ENCODE data around the gene GBX1.

DNA sequence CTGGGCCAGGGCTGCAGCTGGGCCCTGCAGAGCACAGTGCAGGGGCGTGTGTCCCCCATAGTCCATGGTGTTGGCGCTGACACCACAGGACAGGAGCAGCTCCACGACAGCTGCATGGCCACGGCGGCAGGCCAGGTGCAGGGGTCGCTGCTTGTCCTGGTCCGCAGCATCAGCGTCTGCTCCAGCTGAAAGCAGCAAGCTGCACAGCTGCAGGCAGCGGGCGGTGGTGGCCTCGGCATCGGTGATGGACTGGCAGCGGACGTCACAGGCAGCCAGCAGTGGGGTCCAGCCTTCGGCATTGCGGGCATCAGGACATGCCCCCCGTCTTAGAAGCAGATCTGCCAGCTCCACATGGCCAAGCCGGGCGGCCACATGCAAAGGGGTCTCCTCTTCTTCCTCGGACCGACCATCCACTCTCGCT lies 13.5 kb upstream of the GBX1 start:
- TF ChIP-seq, protein P1, sequence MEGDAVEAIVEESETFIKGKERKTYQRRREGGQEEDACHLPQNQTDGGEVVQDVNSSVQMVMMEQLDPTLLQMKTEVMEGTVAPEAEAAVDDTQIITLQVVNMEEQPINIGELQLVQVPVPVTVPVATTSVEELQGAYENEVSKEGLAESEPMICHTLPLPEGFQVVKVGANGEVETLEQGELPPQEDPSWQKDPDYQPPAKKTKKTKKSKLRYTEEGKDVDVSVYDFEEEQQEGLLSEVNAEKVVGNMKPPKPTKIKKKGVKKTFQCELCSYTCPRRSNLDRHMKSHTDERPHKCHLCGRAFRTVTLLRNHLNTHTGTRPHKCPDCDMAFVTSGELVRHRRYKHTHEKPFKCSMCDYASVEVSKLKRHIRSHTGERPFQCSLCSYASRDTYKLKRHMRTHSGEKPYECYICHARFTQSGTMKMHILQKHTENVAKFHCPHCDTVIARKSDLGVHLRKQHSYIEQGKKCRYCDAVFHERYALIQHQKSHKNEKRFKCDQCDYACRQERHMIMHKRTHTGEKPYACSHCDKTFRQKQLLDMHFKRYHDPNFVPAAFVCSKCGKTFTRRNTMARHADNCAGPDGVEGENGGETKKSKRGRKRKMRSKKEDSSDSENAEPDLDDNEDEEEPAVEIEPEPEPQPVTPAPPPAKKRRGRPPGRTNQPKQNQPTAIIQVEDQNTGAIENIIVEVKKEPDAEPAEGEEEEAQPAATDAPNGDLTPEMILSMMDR (IDR thresholded peaks at IDR 0.05; ENCODE audit: low read depth, low read length), result no peak
- no peak for TF ChIP-seq EZH2phosphoT487 (IDR thresholded peaks at IDR 0.05; ENCODE audit: low read depth)
